Amygdala (tissue), 56 donors: ENCODE results near the gene KIRREL3.

Experiments
- DNase-seq, 56 donors: peaks; one replicate each; lab custom pipeline; 2025; lab: John Stamatoyannopoulos, UW

Gene KIRREL3

GRCh38 chr11:126507646-126508045 lies 492.9 kb downstream of the KIRREL3 start:
- no peak for DNase-seq

DNA sequence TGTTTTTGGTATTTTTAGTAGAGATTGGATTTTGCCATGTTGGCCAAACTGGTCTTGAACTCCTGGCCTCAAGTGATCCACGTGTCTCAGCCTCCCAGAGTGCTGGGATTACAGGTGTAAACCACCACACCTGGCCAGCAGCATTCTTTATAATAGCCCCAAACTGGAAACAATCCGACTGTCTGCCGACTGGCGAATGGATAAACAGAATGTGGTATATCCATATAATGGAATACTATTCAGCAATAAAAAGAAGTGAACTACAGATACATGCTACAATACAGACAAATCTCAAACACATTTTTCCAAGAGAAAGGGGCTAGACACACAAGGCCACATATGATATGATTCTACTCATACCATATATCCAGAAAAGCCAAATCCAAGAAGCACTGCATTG lies 493.8 kb downstream of the KIRREL3 start:
- DNase-seq: no peak

GRCh38 chr11:126502982-126503381 lies 497.6 kb downstream of the KIRREL3 start:
- no peak for DNase-seq

- no peak for DNase-seq
Measured at GRCh38 chr11:126502159-126502558, 498.4 kb downstream of the KIRREL3 start.

GRCh38 chr11:126501641-126502040 lies 498.9 kb downstream of the KIRREL3 start:
- DNase-seq: no peak

GRCh38 chr11:126500981-126501380 lies 499.6 kb downstream of the KIRREL3 start:
- DNase-seq: no peak

DNA sequence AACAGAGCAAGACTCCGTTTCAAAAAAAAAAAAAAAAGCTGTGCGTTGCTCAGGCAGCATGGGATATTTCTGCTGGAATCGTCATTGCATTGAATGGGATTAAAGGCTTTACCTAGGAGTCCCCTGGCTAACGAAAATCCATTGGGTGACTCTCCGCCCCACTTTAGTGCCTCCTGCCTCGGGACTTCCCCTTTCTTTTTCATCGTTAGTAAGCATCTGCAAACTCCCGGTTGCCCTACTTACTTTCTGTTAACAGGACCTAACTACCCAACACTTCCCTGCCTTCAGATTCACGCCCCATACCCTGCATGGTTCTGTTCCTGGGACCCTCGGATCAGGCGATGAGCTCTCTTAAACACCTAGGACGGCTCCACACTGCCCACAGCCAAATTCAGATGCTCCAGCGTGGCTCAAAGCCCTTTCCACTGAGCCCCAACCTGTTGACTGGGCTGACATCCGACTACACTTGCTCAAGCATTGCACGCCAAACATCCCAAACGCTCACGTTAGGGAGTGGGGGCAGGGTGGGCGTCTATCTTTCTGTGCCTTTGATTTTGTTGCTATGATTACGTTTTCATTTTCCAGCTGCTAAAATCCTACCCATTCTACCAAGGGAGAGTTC lies 501.3 kb downstream of the KIRREL3 start:
- DNase-seq: no peak

DNA sequence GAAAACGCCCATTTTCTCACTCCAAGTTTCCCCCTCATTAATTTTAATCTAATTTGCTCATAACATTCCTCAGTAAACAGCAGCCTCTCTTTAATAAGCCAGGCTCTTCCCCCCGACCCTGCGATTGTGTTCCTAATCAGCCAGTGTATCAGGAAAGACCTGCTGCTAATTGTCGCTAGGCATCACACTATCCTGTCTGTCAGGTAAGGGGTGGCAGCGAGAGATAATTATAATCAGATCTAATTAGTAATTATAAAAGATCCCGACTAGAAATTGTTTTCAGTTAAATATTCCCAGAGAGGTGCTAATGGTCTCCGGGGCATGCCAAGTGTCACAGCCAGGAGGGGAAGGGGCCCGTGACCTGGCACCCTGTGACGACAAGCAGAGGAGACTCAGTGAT lies 502.3 kb downstream of the KIRREL3 start:
- DNase-seq: no peak

- no peak for DNase-seq
Measured at GRCh38 chr11:126497581-126498122, 502.9 kb downstream of the KIRREL3 start.

DNA sequence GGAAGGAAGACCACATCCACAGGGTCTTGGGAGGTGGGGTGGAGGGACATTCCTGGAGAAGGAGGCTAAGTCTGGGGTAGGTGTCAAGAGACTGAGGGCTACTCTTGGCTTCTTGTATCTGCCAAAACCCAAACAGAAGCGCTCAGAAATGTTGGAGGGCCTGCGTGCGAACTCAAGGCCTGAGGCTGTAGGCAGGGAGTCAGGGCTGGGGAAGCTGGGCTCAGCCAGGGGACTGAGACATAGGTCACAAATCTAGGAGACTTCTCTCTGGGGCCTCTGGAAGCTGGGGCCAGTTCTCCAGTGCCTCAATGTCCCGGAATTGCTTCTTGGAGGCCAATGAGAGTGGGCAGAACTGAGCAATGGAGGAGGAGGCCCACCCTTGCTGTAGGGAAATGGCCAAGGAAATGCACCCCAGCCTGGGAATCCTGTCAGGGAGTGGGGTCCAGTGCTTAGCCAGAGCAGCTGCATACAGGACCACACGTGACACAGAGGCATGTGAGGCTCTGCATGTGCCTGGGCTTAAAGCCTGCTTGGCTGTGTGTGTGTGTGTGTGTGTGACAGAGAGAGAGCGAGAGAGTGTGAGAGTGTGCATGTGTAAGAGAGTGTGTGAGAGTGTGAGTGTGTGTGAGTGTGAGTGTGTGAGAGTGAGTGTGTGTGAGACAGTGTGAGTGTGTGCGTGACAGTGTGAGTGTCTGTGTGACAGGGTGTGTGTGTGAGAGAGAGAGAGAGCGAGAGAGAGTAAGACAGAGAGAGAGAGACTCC lies 503.8 kb downstream of the KIRREL3 start:
- DNase-seq: no peak

GRCh38 chr11:126495281-126496220 lies 505.0 kb downstream of the KIRREL3 start:
- DNase-seq: no peak

- DNase-seq: no peak
Measured at GRCh38 chr11:126494831-126495230, 505.7 kb downstream of the KIRREL3 start.

- no peak for DNase-seq
Measured at GRCh38 chr11:126492331-126493082, 508.1 kb downstream of the KIRREL3 start.

GRCh38 chr11:126491092-126491491 lies 509.5 kb downstream of the KIRREL3 start:
- no peak for DNase-seq

GRCh38 chr11:126489836-126490660 lies 510.5 kb downstream of the KIRREL3 start:
- no peak for DNase-seq

GRCh38 chr11:126488591-126489370 lies 511.8 kb downstream of the KIRREL3 start:
- no peak for DNase-seq

- DNase-seq: no peak
Measured at GRCh38 chr11:126487711-126488110, 512.9 kb downstream of the KIRREL3 start.

DNA sequence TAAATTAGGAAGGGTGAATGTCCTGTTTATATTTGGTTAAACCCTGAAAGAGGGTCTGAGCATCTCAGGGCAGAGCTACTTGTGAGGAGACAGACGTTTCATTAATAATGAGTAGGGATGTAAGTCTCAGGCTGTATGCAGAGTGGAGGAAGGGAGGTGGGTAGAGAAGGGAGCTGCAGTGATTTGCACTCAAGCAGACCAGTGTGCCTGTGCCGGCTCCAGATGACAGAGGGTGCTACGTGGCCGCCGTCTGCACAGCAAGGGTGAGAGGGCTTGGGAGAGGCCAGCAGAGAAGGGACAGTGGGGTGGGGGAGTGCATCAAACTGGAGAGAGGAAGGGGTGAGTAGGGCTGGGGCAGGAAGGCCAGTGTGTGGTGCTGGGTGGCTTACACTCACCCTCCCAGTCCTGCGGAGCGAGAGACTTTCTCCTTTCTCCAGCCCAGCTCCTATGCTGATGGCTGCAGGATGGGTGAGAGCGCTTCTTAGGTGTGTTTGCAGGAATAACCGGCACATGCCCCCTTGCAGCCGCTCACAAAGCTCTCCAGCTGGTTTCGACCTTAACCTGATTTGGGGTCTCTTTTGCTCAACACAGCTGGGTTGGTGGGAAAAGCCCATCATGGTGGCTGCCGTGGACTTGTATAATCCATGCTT lies 514.5 kb downstream of the KIRREL3 start:
- DNase-seq: no peak
